ENCODE data around the gene CYB5RL.
"Not testable (repeated sequence)": the region's sequence is repeated elsewhere in the genome, so short reads cannot be mapped to it uniquely, and the experiment has no call there.

CYB5RL gene, protein sequence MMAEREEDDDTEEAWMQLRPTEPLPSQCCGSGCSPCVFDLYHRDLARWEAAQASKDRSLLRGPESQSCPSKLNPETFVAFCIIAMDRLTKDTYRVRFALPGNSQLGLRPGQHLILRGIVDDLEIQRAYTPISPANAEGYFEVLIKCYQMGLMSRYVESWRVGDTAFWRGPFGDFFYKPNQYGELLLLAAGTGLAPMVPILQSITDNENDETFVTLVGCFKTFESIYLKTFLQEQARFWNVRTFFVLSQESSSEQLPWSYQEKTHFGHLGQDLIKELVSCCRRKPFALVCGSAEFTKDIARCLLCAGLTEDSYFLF

DNA sequence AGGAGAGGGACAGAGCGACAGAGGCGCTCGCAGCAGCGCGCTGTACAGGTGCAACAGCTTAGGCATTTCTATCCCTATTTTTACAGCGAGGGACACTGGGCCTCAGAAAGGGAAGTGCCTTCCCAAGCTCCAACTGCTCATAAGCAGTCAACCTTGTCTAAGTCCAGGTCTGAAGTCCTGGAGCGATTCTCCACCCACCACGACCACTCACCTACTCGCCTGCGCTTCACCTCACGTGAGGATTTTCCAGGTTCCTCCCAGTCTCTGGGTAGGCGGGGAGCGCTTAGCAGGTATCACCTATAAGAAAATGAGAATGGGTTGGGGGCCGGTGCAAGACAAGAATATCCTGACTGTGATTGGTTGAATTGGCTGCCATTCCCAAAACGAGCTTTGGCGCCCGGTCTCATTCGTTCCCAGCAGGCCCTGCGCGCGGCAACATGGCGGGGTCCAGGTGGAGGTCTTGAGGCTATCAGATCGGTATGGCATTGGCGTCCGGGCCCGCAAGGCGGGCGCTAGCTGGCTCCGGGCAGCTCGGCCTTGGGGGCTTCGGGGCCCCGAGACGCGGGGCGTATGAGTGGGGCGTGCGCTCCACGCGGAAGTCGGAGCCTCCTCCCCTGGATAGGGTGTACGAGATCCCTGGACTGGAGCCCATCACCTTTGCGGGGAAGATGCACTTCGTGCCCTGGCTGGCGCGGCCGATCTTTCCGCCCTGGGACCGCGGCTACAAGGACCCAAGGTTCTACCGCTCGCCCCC, at the start of gene CYB5RL, which contains the start of gene MRPL37:
Gene CYB5RL, minus strand, starts transcription at position 266 of the 754 bp plus-strand sequence. CDS start 4,414 bp downstream, outside the sequence.
Gene MRPL37, plus strand, starts transcription at position 403 of the 754 bp plus-strand sequence. Its CDS starts 77 bp downstream, at position 480.
- peak; percentile 95 for DNase-seq (ENCODE audit: low read depth)

GRCh38 chr1:54248966-54249365, 49.1 kb upstream of the CYB5RL start:
- DNase-seq (ENCODE audit: low read depth): no peak

- DNase-seq (ENCODE audit: low read depth): no peak
Measured at GRCh38 chr1:54247863-54248515, 48.2 kb upstream of the CYB5RL start.

GRCh38 chr1:54246116-54246721, 46.4 kb upstream of the CYB5RL start:
- DNase-seq (ENCODE audit: low read depth): no peak

- no peak for DNase-seq (ENCODE audit: low read depth)
Measured at GRCh38 chr1:54245501-54245900, 45.7 kb upstream of the CYB5RL start.

GRCh38 chr1:54244655-54245054, 44.8 kb upstream of the CYB5RL start:
- no peak for DNase-seq (ENCODE audit: low read depth)

DNA sequence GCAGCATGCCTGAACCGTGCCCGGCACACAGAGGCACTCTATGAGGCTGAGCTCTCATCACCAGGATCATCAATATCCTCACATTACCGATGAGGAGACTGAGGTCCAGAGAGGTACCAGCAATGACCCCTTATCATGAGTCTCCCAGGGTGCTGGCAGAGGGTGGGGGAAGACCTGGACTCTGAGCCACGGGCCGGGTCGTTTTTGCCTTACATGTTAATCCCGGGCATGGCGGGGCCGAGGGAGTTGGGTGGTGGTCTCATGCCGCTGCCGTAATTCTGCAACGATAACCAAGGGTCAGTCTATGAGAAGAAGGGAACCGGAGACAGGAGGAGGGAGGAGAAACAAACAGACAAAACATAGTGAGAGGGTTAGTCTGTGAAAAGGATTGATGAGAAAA, 43.2 kb upstream of the CYB5RL start:
- DNase-seq (ENCODE audit: low read depth): no peak

DNA sequence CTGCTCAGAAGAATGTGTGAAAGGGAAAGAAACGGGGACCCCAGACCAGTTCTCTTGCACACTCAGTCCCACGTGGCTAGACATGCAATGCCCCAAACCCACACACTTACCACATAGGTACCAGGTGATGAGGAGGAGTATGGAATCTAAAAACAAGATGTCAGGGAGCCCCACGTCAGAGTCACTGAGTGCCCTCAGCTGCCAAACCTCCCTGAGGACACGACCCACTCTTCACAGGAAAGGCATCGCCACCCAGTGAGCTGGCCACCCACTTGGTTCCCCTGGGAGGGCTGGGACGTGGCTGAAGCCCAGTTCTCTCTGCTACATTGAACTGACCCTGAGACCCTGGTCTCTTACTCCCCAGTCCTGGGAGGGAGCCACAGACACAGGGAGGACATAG, 41.5 kb upstream of the CYB5RL start:
- no peak for DNase-seq (ENCODE audit: low read depth)

- no peak for DNase-seq (ENCODE audit: low read depth)
Measured at GRCh38 chr1:54240741-54241335, 41.0 kb upstream of the CYB5RL start.

- no peak for DNase-seq (ENCODE audit: low read depth)
Measured at GRCh38 chr1:54239631-54240031, 39.8 kb upstream of the CYB5RL start.

GRCh38 chr1:54239035-54239383, 39.2 kb upstream of the CYB5RL start:
- DNase-seq (ENCODE audit: low read depth): no peak

- DNase-seq (ENCODE audit: low read depth): no peak
Measured at GRCh38 chr1:54238353-54239034, 38.7 kb upstream of the CYB5RL start.

GRCh38 chr1:54237586-54237985, 37.8 kb upstream of the CYB5RL start:
- no peak for DNase-seq (ENCODE audit: low read depth)

GRCh38 chr1:54234284-54234683, 34.5 kb upstream of the CYB5RL start:
- no peak for DNase-seq (ENCODE audit: low read depth)

DNA sequence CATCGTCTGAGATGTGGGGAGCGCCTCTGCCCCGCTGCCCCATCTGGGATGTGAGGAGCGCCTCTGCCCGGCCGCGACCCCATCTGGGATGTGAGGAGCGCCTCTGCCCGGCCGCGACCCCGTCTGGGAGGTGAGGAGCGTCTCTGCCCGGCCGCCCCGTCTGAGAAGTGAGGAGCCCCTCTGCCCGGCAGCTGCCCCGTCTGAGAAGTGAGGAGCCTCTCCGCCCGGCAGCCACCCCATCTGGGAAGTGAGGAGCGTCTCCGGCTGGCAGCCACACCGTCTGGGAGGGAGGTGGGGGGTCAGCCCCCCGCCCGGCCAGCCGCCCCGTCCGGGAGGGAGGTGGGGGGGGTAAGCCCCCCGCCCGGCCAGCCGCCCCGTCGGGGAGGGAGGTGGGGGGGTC, 33.4 kb upstream of the CYB5RL start:
- DNase-seq (ENCODE audit: low read depth): not testable (repeated sequence)

GRCh38 chr1:54230507-54231339, 30.9 kb upstream of the CYB5RL start:
- no peak for DNase-seq (ENCODE audit: low read depth)

DNA sequence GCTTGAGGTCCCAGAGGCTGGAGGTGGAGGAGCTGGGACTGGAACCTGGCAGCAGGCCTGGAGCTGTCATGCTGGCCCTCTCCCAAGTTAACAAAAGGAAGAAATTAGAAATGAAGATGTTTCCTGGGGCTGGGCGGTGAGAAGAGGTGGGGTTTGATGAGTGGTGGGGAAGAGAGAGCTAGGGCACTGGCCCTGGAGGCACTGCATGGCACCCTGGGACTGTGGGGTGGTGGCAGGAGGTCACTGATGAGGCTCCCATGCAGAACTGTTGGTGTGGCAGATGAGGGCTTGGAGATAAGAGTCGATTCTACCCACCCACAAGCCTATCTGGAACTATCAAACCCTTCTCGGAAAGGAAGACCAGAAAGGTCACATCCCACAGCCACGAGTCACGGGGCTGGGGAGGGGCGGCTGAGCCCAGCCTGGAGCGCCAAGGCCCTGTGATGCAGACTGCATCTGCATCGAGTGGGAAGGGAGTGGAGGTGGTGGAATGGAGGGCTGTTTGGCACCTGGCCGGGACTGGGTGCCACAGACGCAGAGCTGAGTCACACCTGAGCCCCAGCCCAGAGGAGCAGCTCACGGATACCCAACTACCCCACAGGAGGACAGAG, 29.6 kb upstream of the CYB5RL start:
- DNase-seq (ENCODE audit: low read depth): no peak

- DNase-seq (ENCODE audit: low read depth): no peak
Measured at GRCh38 chr1:54228638-54229079, 28.8 kb upstream of the CYB5RL start.

GRCh38 chr1:54227891-54228310, 28.1 kb upstream of the CYB5RL start:
- DNase-seq (ENCODE audit: low read depth): no peak

- DNase-seq (ENCODE audit: low read depth): peak; percentile 43
Measured at GRCh38 chr1:54227091-54227602, 27.3 kb upstream of the CYB5RL start.

All from HS-27A (cell line).